ENCODE measurements around the gene EBI3.
"Not testable (repeated sequence)": the region's sequence is repeated elsewhere in the genome, so short reads cannot be mapped to it uniquely, and the experiment has no call there.

The EBI3 gene

DNA sequence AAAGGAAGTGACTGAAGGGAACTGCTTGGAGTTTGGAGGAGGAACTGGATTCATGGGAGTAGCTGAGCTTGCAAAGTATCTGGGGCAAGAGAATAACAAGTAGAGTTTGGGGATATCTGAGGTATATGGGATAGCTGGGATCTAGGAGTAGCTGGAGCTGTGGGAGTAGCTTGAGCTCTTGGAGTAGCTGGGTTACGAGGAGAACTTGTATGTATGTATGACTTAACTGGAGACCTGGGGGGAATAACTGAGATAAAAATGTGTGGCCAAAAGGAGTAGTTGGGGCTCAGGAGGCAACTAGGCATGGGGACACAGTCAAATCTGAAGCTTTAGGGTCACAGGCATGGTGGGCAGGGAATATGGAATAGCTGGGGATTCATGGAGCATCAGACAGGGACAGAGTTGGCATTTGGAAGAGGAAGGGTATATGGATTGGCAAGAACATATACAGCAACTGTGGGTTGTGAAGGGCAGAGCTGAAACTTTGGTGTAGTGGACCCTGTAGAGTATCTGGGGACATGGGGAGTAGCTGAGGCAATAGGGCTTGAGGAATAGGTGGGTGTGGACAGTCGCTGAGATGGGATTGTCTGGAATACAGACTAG is 28.3 kb upstream of the EBI3 start:
- no peak for DNase-seq

GRCh38 chr19:4201798-4202197 is 27.5 kb upstream of the EBI3 start:
- no peak for DNase-seq

DNA sequence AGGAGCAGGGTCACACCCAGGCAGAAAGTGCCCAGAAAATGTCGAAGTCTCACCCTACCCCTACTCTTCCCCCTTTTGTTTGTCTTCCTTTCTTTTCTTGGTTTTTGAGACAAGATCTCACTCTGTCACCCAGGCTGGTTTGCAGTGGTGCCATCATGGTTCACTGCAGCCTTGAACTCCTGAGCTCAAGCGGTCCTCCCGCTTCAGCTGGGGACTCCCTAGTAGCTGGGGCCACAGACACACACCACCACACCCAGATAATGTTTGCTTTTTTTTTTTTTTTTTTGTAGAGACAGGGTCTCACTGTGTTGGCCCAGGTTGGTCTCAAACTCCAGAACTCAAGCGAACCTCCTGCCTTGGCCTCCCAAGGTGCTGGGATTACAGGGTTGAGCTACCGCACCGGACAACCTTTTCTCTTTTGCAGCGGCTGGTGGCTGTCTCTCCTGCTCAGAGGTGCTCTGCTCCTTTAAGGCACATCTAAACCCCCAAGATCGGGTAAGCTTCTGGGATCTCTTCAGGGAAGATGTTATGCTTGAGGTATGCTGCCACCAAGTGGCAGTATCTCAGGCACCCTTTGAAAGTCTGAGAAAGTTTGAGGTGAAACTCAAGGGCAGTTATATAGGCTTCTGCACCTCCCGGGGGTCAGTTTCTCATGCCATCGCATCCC is 22.4 kb upstream of the EBI3 start:
- DNase-seq, result peak; percentile 62

DNA sequence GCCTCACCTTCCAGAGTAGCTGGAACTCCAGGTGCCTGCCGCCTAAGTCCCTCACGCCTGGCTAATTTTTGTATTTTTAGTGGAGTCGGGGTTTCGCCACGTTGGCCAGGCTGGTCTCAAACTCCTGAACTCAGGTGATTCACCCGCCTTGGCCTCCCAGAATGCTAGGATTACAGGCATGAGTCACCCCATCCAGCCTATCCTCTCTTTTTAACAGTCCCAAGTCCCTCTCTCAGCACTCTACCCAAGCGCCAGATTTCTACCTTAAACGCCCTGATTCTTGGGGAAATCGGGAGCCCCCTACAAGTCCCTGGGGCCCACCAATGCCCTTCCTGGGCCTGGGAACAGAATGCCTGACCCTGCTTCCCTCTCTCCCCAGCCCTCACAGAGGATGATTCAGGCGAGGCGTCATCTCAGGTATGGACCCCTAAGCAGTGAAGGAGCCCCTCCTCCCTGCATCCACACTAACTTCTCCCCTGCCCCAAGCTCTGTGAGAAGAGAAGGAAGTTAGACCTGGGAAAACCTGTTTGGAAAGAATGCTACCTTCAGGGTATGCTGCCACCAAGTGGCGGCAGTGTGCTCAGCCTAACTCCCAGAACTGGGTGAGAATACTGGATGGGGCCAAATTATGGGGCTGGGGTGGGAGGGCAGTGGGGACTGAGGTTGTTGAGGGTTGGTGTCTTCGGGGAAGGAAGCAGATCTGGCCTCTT is 20.8 kb upstream of the EBI3 start:
- DNase-seq, result peak; percentile 17

- DNase-seq, result no peak
Observed at GRCh38 chr19:4210166-4210731, 19.1 kb upstream of the EBI3 start.

GRCh38 chr19:4213116-4213515 is 16.2 kb upstream of the EBI3 start:
- DNase-seq, result no peak

DNA sequence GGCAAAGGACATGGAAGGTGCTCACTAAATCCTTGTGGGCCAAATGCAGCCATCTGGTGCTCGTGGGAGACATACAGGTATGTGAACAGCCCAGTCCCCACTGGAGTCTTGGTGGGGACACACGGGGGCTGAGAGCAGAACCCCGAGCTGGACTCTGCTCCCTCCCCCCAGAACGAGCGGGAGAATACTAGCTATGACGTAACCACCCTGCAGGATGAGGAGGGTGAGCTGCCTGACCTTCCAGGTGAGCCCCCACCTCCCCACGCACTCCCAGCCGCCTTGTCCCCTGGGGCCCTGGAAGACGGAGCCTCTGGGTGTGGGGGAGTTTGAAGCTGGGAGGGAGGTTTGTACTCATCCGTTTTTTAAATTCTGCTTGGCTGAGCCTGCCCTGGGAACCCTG is 13.5 kb upstream of the EBI3 start:
- no peak for DNase-seq

- no peak for DNase-seq
Observed at GRCh38 chr19:4216846-4217245, 12.5 kb upstream of the EBI3 start.

DNA sequence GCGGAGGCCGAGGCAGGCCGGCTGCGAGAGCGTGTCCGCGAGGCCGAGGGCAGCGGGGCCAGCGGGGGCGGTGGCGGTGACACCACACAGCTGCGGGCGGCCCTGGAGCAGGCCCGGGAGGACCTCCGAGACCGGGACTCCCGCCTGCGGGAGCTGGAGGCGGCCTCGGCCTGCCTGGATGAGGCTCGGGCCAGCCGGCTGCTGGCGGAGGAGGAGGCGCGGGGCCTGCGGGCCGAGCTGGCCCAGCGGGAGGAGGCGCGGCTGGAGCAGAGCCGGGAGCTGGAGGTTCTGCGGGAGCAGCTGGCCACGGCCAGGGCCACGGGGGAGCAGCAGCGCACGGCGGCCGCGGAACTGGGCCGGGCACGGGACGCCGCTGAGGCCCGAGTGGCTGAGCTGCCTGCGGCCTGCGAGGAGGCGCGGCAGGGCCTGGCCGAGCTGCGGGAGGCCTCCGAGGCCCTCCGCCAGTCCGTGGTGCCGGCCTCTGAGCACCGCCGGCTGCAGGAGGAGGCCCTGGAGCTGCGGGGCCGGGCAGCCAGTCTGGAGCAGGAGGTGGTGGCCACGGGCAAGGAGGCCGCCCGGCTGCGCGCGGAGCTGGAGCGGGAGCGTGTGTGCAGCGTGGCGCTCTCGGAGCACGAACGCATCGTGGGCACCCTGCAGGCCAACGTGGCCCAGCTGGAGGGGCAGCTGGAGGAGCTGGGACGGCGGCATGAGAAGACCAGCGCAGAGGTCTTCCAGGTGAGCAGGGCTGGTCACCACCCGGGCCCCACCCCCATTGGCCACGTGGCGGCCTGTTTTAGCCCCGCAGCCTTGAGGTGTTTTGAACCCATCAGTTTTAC is 11.7 kb upstream of the EBI3 start:
- DNase-seq, result no peak

DNA sequence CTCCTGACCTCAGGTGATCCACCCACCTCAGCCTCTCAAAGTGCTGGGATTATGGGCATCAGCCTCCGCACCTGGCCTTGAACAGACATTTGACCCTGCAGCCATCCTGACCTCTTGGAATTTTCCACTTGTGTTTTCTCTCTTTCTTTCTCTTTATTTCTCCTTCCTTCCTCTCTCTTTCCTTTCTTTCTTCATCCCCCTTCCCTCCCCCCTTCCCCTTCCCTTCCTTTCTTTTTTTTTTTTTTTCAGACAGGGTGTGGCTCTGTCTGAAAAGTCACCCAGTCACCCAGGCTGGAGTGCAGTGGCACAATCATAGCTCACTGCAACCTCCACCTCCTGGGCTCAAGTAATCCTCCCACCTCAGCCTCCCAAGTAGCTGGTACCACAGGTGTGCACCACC is 10.8 kb upstream of the EBI3 start:
- DNase-seq, result not testable (repeated sequence)

- no peak for DNase-seq
Observed at GRCh38 chr19:4220188-4220587, 9.1 kb upstream of the EBI3 start.

GRCh38 chr19:4224470-4224869 is 4.9 kb upstream of the EBI3 start:
- no peak for DNase-seq

GRCh38 chr19:4225885-4226284 is 3.4 kb upstream of the EBI3 start:
- DNase-seq, result no peak

GRCh38 chr19:4227771-4228170 is 1.6 kb upstream of the EBI3 start:
- no peak for DNase-seq

DNA sequence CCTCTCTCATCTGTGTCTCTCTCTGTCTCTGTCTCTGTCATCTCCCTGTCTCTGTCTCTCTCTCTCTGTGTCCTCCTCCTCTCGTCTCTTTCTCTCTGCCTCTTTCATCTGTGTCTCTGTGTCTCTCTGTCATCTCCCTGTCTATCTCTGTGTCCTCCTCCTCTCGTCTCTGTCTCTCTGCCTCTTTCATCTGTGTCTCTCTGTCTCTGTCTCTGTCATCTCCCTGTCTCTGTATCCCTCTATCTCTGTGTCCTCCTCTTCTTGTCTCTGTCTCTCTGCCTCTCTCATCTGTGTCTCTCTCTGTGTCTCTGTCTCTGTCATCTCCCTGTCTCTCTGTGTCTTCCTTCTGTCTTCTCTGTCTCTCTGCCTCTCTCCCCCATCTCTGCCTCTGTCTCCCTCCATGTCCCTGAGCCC is 551 bp upstream of the EBI3 start:
- DNase-seq, result no peak

- DNase-seq, result not testable (repeated sequence)
Observed at GRCh38 chr19:4230237-4230636, 914 bp downstream of the EBI3 start.

DNA sequence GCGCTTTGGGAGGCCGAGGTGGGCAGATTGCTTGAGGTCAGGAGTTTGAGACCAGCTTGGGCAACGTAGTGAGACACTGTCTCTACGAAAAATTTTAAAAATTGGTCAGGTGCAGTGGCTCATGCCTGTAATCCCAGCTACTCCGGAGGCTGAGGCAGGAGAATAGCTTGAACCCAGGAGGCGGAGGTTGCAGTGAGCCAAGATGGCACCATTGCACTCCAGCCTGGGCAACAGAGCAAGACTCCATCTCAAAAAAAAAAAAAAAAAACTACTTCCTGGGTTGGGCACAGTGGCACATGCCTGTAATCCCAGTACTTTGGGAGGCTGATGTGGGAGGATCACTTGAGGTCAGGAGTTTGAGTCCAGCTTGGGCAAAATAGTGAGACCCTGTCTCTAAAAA is 2.2 kb downstream of the EBI3 start:
- DNase-seq, result not testable (repeated sequence)

DNA sequence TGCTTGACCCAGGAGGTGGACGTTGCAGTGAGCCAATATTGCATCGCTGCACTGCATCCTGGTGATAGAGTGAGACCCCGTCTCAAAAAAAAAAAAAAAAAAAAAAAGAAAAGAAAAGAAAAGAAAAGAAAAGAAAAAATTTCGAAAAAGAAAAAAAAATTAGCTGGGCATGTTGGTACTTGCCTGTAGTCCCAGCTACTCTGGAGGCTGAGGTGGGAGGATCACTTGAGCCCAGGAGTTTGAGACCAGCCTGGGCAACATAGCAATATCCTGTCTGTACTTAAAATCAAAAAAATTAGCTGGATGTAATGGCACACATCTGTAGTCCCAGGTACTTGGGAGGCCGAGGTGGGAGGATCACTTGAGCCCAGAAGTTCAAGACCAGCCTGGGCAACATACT is 2.8 kb downstream of the EBI3 start:
- not testable (repeated sequence) for DNase-seq

GRCh38 chr19:4232614-4233281 is 3.4 kb downstream of the EBI3 start:
- no peak for DNase-seq

DNA sequence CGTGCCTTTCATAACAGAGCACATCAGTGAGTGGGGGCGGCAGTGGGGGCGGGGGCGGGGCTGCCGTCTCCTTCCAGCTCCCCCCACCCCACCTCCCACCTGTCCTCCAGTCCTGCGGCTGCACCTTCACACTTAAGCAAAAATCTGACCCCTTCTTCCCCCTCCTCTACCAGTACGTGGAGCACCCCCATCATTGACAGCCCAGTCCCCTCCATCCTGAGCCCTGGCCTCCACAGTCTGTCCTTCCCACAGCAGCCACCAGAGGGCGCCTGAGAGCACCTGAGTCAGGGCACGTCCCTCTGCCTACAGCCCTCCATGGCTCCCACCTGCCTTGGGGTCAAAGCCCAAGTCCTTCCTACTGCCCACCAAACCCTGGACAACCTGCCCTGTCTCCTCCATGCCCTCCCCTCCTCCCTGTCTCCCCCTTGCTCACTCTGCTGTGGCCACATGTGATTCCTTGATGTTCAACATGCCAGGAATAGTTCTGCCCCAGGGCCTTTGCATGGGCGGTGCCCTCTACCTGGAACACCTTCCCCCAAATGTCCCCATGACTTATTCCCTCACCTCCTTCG is 4.0 kb downstream of the EBI3 start:
- DNase-seq, result peak; percentile 23

GRCh38 chr19:4234142-4234861 is 5.0 kb downstream of the EBI3 start:
- no peak for DNase-seq

- no peak for DNase-seq
Observed at GRCh38 chr19:4234862-4235201, 5.5 kb downstream of the EBI3 start.

Measured in MV-4-11 (cell line).